ENCODE measurements around the gene ATP13A5. TPM values are rescaled to one million over a fixed set of nuclear protein-coding genes. Genes with fewer than 3 reads are reported as not detected.

ATP13A5 gene
- total RNA-seq, 1 experiment from 2014 or later: not detected

- no peak overlapping the region for H3K27ac ChIP-seq (ENCODE audit: low read depth, low read length, poor library complexity, severe bottlenecking)
- no peaks in the 10 kb centered on the region for H3K4me1 ChIP-seq (ENCODE audit: insufficient read depth, low read length, poor library complexity, severe bottlenecking)
- no peaks in the 10 kb centered on the region for H3K27me3 ChIP-seq (replicated peaks; ENCODE audit: insufficient read depth, low read depth, low read length, poor library complexity)
- ChIA-PET POLR2A (ENCODE audit: low non-redundant PET) (no interaction called here), CTCF (interaction anchor here (0.5 kb wide), 1 partner anchor 73 kb away, joined by 8 read pairs; no protein-coding TSS in a partner anchor)
- TF ChIP-seq CTCF (conservative IDR thresholded peaks at IDR 0.05; ENCODE audit: low read depth, low read length) (no peak), EZH2 (IDR thresholded peaks at IDR 0.05; ENCODE audit: borderline replicate concordance, low read depth, low read length, poor library complexity, severe bottlenecking) (no peak)
- intact Hi-C loops (cut with micrococcal nuclease; ENCODE audit: unreplicated experiment): no loop called here
- no peak overlapping the region for H3K4me3 ChIP-seq (ENCODE audit: low read depth, low read length, poor library complexity, severe bottlenecking)
- H3K36me3 ChIP-seq (ENCODE audit: insufficient read depth, low read length, poor library complexity, severe bottlenecking): no peaks in the 10 kb centered on the region
- DNase-seq (ENCODE audit: low spot score): no peak
- H3K9me3 ChIP-seq (ENCODE audit: low read depth, low read length, poor library complexity, severe bottlenecking): no peaks in the 10 kb centered on the region
- BruUV-seq (replicated peaks): no TSS peak
Observed at GRCh38 chr3:193313061-193313958, 65.2 kb downstream of the ATP13A5 start.

DNA sequence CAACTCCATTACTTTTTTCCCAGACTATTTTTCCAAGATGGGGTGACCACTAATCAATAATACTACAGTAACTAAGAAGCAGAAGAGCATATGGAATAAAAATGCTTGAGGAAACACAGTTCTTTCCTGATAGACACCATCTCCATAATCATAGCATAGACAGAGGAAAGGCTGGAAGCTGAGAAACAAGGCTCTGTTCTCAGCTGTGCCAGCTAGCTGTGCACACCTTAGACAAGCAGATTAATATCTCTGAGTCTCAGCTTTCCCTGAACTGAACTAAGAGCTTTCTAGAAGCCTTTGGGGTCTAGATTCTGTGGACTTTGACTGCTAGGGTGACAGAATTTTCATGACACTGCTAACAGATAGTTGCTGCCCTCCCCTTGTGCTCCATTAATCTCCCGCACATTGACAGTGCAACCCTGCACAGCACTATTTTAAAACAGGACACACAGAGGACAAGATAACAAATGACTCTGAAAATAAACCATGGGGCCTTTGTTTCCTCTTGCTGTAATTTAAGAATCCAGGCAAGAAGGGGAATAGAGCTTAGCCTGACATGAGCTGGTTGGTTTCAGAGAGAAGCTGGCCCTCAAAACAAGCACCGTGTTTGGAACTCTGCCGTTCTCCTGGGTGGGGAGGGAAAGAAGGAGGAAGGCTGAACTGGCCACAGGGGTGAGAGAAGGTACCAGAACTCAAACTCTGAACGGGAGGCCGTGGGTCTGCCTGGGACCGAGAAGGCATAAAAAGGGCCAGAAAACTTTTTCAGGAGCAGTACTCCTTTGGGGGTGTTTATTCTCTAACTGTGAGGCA lies 67.4 kb downstream of the ATP13A5 start:
- no peak for TF ChIP-seq EZH2 (IDR thresholded peaks at IDR 0.05; ENCODE audit: borderline replicate concordance, low read depth, low read length, poor library complexity, severe bottlenecking)
- no peak for TF ChIP-seq CTCF (conservative IDR thresholded peaks at IDR 0.05; ENCODE audit: low read depth, low read length)
- Histone ChIP-seq H3K27ac (ENCODE audit: low read depth, low read length, poor library complexity, severe bottlenecking) (no peak overlapping the region), H3K4me3 (ENCODE audit: low read depth, low read length, poor library complexity, severe bottlenecking) (no peak overlapping the region), H3K36me3 (ENCODE audit: insufficient read depth, low read length, poor library complexity, severe bottlenecking) (no peaks in the 10 kb centered on the region), H3K4me1 (ENCODE audit: insufficient read depth, low read length, poor library complexity, severe bottlenecking) (no peaks in the 10 kb centered on the region), H3K27me3 (replicated peaks; ENCODE audit: insufficient read depth, low read depth, low read length, poor library complexity) (no peaks in the 10 kb centered on the region), H3K9me3 (ENCODE audit: low read depth, low read length, poor library complexity, severe bottlenecking) (no peaks in the 10 kb centered on the region)
- ChIA-PET POLR2A (ENCODE audit: low non-redundant PET) (no interaction called here), CTCF (no interaction called here)
- intact Hi-C loops (cut with micrococcal nuclease; ENCODE audit: unreplicated experiment): no loop called here
- no peak for DNase-seq (ENCODE audit: low spot score)
- BruUV-seq (replicated peaks): no TSS peak

GRCh38 chr3:193305356-193305755 lies 73.2 kb downstream of the ATP13A5 start:
- no TSS peak for BruUV-seq (replicated peaks)
- intact Hi-C loops (cut with micrococcal nuclease; ENCODE audit: unreplicated experiment): no loop called here
- Histone ChIP-seq H3K9me3 (ENCODE audit: low read depth, low read length, poor library complexity, severe bottlenecking) (no peaks in the 10 kb centered on the region), H3K4me1 (ENCODE audit: insufficient read depth, low read length, poor library complexity, severe bottlenecking) (no peaks in the 10 kb centered on the region), H3K27ac (ENCODE audit: low read depth, low read length, poor library complexity, severe bottlenecking) (no peak overlapping the region), H3K4me3 (ENCODE audit: low read depth, low read length, poor library complexity, severe bottlenecking) (no peak overlapping the region), H3K27me3 (replicated peaks; ENCODE audit: insufficient read depth, low read depth, low read length, poor library complexity) (no peaks in the 10 kb centered on the region), H3K36me3 (ENCODE audit: insufficient read depth, low read length, poor library complexity, severe bottlenecking) (no peaks in the 10 kb centered on the region)
- TF ChIP-seq CTCF (conservative IDR thresholded peaks at IDR 0.05; ENCODE audit: low read depth, low read length) (no peak), EZH2 (IDR thresholded peaks at IDR 0.05; ENCODE audit: borderline replicate concordance, low read depth, low read length, poor library complexity, severe bottlenecking) (no peak)
- DNase-seq (ENCODE audit: low spot score): no peak
- POLR2A ChIA-PET (ENCODE audit: low non-redundant PET): no interaction called here
- CTCF ChIA-PET: no interaction called here
